Sigmoid colon (tissue), 7 donors: ENCODE results near the gene KLHL3. TPM values are rescaled to one million over a fixed set of nuclear protein-coding genes. Genes with fewer than 3 reads are reported as not detected.

Source experiments
- DNase-seq: peaks from one replicate; pipeline ENCODE4 v3.0.0-alpha.2; 2019
- H3K27ac ChIP-seq, 4 donors: fragments of 200-600 bp; sonication (generic); one replicate each; pipeline ENCODE4 v1.5.1; 2016 to 2019; ENCODE audit warnings: mild to moderate bottlenecking in 1 of 4
- H3K27me3 ChIP-seq, 3 donors: fragments of 200-600 bp; sonication (generic); one replicate each; pipeline ENCODE4 v1.5.1; 2019; ENCODE audit warnings: mild to moderate bottlenecking in 1 of 3
- H3K36me3 ChIP-seq, 4 donors: fragments of 200-600 bp; sonication (generic); one replicate each; pipeline ENCODE4 v1.5.1; 2016 to 2019
- H3K4me1 ChIP-seq, 4 donors: fragments of 200-600 bp; sonication (generic); one replicate each; pipeline ENCODE4 v1.5.1; 2017 to 2019
- H3K4me3 ChIP-seq, 4 donors: fragments of 200-600 bp; sonication (generic); one replicate each; pipeline ENCODE4 v1.5.1; 2017 to 2019; ENCODE audit warnings: mild to moderate bottlenecking in 2 of 4, moderate library complexity in 1 of 4
- H3K9me3 ChIP-seq, 4 donors: fragments of 200-600 bp in 3 of 4; sonication (generic) in 3 of 4; one replicate each; pipeline versions ENCODE4 v1.5.1 to v1.6.1; 2013 to 2019
- CTCF ChIP-seq, 4 experiments: fragments of 450-650 bp in 3 of 4; fragments of 200-600 bp in 1 of 4; IDR thresholded peaks; one replicate each; pipeline ENCODE4 v1.5.1; 2016 to 2019; ENCODE audit warnings: antibody characterized with exemption in 4 of 4, mild to moderate bottlenecking in 3 of 4, moderate library complexity in 2 of 4
- EP300 ChIP-seq, 4 donors: sonication (generic); formaldehyde crosslinking; IDR thresholded peaks; one replicate each; pipeline ENCODE4 v1.6.1; 2017; ENCODE audit warnings: antibody characterized with exemption in 4 of 4
- POLR2A ChIP-seq, 2 donors: fragments of 450-650 bp; IDR thresholded peaks; one replicate each; pipeline ENCODE4 v1.6.1; 2016; ENCODE audit warnings: antibody characterized with exemption in 2 of 2, mild to moderate bottlenecking in 2 of 2, moderate library complexity in 2 of 2
- POLR2AphosphoS5 ChIP-seq, 4 donors: sonication (generic); formaldehyde crosslinking; IDR thresholded peaks; one replicate each; pipeline ENCODE4 v1.6.1; 2017; ENCODE audit warnings: antibody characterized with exemption in 4 of 4
- WGBS, 2 donors: extraction: QIAGEN DNeasy Blood & Tissue Kit; methylation state at CpG; one replicate each; pipeline ENCODE4 v1.1.7; 2013; 5-methylcytosine and 5-hydroxymethylcytosine counted together
- intact Hi-C: fragments of 100-400 bp; cut with DNase I; formaldehyde crosslinking; loops from one replicate; pipeline ENCODE4 v1.15.1; 2023
- polyA plus RNA-seq, 3 donors: library from polyadenylated mRNA; stranded (reverse); fragments of 200-250 nt; gene quantifications; one replicate each; pipeline ENCODE4 v1.2.3, GENCODE V29; 2013
- total RNA-seq, 4 donors: library from RNA; depleted of rRNA; stranded (reverse); fragments of >200 nt; gene quantifications; one replicate each; pipeline ENCODE4 v1.1.0, GENCODE V29; 2016
- donor health status: healthy with polysubstance abuse.
- donor health status: Bipolar disorder and iron deficiency.
- donor health status: healthy.

Gene KLHL3
- total and polyA plus RNA-seq, 7 donors: 0.23 to 5.5 (median 3.5) TPM; not detected in 1

GRCh38 chr5:137761566-137761965 lies 25.7 kb upstream of the KLHL3 start:
- no peaks in the 10 kb centered on the region for H3K27me3 ChIP-seq
- DNase-seq: no peak
- no peaks in the 10 kb centered on the region for H3K4me1 ChIP-seq
- TF ChIP-seq EP300 (IDR thresholded peaks at IDR 0.05): no peak
- TF ChIP-seq POLR2A (IDR thresholded peaks at IDR 0.05): no peak
- TF ChIP-seq POLR2AphosphoS5 (IDR thresholded peaks at IDR 0.05): no peak
- no peak for TF ChIP-seq CTCF (IDR thresholded peaks at IDR 0.05)
- 47 to 72% methylated on average over 3 of the region's 3 CpGs for WGBS, 2 donors
- H3K9me3 ChIP-seq: no peaks in the 10 kb centered on the region
- H3K36me3 ChIP-seq: no peaks in the 10 kb centered on the region
- no peak overlapping the region for H3K27ac ChIP-seq
- no peak overlapping the region for H3K4me3 ChIP-seq
- intact Hi-C loops: no loop called here

GRCh38 chr5:137760719-137761516 lies 25.0 kb upstream of the KLHL3 start:
- 67 to 82% methylated on average over 7 of the region's 7 CpGs for WGBS, 2 donors
- Histone ChIP-seq H3K27me3 (no peaks in the 10 kb centered on the region), H3K4me3 (no peak overlapping the region), H3K9me3 (no peaks in the 10 kb centered on the region), H3K4me1 (no peaks in the 10 kb centered on the region), H3K36me3 (no peaks in the 10 kb centered on the region), H3K27ac (no peak overlapping the region)
- intact Hi-C loops: no loop called here
- TF ChIP-seq POLR2A (IDR thresholded peaks at IDR 0.05) (no peak), CTCF (IDR thresholded peaks at IDR 0.05) (no peak), EP300 (IDR thresholded peaks at IDR 0.05) (no peak), POLR2AphosphoS5 (IDR thresholded peaks at IDR 0.05) (no peak)
- no peak for DNase-seq

GRCh38 chr5:137760294-137760693 lies 24.4 kb upstream of the KLHL3 start:
- no peaks in the 10 kb centered on the region for H3K27me3 ChIP-seq
- no peak for DNase-seq
- H3K4me3 ChIP-seq: no peak overlapping the region
- intact Hi-C loops: no loop called here
- H3K9me3 ChIP-seq: no peaks in the 10 kb centered on the region
- 98% methylated on average over 4 of the region's 4 CpGs for WGBS, 2 donors
- peaks cover 0 to 1% (median 0%) of the 10 kb centered on the region in 4 donors for H3K4me1 ChIP-seq
- H3K27ac ChIP-seq: no peak overlapping the region
- TF ChIP-seq POLR2A (IDR thresholded peaks at IDR 0.05) (no peak), CTCF (IDR thresholded peaks at IDR 0.05) (no peak), POLR2AphosphoS5 (IDR thresholded peaks at IDR 0.05) (no peak), EP300 (IDR thresholded peaks at IDR 0.05) (no peak)
- no peaks in the 10 kb centered on the region for H3K36me3 ChIP-seq

- 77 to 86% methylated on average over 6 of the region's 6 CpGs for WGBS, 2 donors
- Histone ChIP-seq H3K4me1 (peaks cover 0 to 5% (median 0%) of the 10 kb centered on the region in 4 donors), H3K36me3 (no peaks in the 10 kb centered on the region), H3K27me3 (no peaks in the 10 kb centered on the region), H3K4me3 (no peak overlapping the region), H3K27ac (no peak overlapping the region), H3K9me3 (no peaks in the 10 kb centered on the region)
- DNase-seq: no peak
- TF ChIP-seq EP300 (IDR thresholded peaks at IDR 0.05): no peak
- no peak for TF ChIP-seq CTCF (IDR thresholded peaks at IDR 0.05)
- TF ChIP-seq POLR2AphosphoS5 (IDR thresholded peaks at IDR 0.05): no peak
- TF ChIP-seq POLR2A (IDR thresholded peaks at IDR 0.05): no peak
- intact Hi-C loops: loop anchor here (10.0 kb wide), 1 partner anchor 376 kb away; the partner anchor contains the start of gene NME5
These were observed 22.9 kb upstream of the KLHL3 start for GRCh38 chr5:137758715-137759306.
